GM18520 (cell line): ENCODE measurements around the gene OR6B1.
"Not testable (repeated sequence)": the region's sequence is repeated elsewhere in the genome, so short reads cannot be mapped to it uniquely, and the experiment has no call there.

Source experiments
- ATAC-seq: cut with Tn5 transposase; IDR thresholded peaks from one replicate; pipeline ENCODE4 v1.9.1; 2021; ENCODE audit not compliant: unreplicated experiment

Gene OR6B1

DNA sequence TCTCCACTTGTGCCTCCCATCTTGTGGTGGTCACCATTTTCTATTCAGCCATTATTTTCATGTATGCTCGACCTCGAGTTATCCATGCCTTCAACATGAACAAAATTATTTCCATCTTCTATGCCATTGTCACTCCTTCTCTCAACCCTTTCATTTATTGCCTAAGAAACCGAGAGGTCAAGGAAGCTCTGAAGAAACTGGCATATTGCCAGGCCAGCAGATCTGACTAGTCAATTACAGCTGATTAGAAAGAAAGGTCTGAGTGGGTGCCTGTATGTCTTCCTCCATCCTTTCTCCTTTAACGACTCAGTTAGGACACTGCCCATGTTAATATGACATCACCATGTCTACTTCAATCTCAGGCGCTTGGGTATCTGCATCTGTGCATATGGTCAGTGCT lies 4.6 kb downstream of the OR6B1 start:
- no peak for ATAC-seq

DNA sequence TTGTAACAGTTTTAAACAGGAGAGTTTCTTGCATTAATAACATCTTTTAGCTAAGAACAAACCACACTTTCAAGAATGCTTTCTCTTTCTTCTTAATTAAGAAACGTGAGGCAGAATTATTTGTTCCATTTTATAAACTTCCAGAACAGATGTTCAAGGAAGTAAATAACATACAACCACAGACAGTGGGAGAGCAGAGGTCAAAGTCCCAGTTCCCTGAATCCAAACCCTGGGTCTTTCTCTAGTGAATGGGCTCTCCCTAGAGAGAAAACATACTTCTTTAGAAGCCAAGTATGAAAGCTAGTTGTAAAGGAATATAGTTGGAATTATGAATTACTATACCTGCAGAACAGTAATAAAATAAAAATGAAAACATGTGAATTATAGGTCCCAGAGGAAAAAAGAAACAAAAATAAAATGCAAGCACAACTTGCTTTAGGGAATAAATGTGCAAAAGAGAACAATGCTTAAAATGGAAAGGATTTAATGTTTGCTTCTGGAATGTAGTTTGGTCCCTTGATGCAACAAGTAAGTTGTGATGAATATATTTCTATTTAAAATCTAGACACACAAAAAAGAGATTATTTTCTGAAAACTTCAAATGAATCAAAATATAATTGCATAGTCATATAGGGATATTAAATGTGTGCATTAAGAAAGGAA lies 6.0 kb downstream of the OR6B1 start:
- ATAC-seq, result no peak

DNA sequence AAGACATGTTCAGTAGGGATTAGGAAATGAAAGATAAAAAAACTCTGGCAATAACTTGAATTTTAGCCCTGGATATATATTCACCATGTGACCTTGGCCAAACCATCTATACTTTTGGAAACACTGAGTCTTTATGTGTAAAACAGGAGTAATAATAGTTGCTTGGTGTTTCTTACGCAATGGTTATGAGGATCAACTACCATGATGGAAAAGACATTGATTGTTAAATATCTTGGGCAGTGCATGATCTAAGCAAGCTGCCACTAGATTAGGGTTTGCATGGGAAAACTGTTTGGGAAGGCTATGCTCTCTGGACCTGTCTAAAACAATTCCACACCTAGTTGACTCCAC lies 6.5 kb downstream of the OR6B1 start:
- ATAC-seq, result no peak

DNA sequence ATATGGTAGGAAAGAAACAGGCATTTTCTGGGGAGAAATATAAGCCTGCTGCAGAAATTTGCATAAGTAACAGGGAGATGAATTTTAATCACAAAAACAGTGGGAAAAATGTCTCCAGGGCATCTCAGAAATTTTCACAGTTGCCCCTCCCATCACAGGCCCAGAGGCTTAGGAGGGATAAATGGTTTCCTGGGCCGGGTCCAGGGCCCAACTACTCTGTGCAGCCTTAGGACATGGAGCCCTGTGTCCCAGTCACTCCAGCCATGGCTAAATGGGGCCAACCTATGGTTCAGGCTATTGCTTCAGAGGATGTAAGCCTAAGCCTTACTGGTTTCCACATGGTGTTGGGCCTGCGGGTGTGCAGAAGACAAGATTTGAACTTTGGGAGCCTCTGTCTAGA lies 9.2 kb downstream of the OR6B1 start:
- no peak for ATAC-seq

DNA sequence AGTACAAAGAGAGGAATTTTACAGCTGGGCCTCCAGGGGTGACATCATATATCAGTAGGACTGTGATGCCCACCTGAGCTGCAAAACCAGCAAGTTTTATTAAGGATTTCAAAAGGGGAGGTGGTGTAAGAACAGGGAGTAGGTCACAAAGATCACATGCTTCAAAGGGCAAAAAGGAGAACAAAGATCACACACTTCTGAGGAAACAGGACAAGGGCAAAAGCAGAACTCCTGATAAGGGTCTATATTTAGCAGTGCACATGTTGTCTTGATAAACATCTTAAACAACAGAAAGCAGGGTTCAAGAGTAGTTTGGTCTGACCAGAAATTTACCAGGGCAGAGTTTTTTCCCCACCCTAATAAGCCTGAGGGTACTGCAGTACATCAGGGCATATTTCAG lies 9.9 kb downstream of the OR6B1 start:
- ATAC-seq, result not testable (repeated sequence)

DNA sequence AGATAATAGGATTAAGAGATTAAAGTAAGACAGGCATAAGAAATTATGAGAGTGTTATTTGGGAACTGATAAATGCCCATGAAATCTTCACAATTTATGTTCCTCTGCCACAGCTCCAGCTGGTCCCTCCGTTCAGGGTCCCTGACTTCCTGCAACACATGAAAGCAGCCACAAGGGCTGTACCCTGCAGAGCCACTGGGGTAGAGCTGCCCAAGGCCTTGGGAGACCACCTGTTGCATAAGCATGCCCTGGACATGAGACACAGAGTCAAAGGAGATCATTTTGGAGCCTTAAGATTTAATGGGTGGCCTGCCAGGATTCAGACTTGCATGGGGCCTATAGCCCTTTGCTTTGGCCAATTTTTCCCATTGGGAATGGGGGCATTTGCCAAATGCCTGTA lies 10.7 kb downstream of the OR6B1 start:
- not testable (repeated sequence) for ATAC-seq

DNA sequence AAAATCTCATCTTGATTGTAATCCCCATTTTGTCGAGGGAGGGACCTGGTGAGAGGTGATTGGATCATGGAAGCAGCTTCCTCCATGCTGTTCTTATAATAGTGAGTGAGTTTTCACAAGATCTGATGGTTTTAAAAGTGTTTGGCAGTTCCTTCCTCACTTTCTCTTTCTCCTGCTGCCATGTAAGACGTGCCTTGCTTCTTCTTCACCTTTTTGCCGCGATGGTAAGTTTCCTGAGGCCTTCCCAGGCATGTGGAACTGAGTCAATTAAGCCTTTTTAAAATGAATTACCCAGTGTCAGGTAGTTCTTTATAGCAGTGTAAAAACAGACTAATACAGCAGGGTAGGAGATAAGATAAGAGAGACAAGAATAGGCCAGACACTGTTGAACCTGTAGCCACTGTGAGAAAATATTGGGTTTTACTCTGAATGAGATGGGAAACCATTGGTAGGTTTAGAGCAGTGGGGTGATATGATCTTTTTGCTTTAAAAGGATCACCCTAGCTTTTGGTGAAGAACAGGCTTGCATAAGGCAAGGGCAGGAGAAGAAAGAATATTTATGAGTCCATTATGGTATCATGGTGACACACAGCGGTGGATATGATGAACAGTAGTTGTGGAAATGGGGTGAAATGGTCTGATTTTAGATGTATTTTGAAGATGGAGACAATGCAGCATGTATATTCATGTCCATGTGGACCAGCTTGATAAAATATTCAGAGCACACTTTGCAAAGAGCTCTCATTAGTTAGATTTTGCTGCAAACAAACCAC lies 11.5 kb downstream of the OR6B1 start:
- ATAC-seq, result no peak

DNA sequence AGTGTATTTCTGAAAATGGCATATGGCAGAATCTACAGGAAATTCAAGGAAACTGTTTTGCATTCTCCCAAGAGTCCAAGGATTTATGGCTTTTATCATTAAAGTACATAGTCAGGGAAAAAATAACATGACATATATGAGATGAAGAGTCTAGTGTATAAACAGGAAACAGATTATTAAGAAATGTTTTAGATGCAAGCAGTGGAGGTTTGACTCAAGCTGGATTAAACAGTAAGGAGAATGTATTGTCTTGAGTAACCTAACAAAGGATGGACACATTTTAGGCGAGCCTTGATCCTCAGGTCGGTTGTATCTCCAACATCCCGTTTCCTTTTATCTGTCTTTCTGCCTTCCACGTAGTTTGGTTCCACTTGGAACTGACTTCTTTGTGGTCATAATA lies 17.9 kb downstream of the OR6B1 start:
- no peak for ATAC-seq

DNA sequence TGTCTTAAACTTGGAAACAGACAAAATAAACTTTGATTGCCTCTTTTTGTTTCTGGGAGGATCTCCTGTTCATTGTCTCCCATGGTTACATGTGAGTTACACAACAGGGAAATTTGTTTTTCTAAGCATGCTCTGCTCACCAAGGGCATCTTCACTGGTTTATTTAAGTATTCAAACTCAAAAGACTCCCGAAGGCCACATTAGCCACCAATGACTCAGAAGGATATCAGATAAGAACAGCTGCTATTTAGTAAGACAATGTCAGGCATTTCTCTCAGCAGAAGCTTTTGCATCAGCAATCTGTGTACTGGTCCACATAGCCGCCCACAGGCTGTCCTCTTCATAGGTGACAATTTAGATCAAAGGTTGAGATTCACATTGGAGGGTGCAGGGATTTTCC lies 19.3 kb downstream of the OR6B1 start:
- ATAC-seq, result no peak

DNA sequence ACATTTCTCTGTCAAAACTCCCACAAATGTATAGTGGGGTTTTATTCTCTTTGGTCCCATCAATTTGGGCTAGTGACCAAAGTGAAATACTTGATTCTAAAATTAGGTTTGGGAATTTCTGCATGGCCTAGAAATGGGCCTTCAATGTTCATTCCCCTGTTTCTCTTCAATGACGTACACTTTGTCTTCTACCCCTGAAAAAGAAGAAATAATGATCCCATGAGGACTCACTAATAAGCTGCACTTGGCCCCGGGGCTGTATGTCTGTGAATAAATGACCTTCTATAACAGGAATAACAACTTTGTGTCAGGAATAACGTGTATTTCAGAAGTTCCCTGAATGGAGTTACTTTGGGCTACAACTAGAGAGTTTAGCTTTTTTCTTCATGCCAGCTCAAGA lies 20.2 kb downstream of the OR6B1 start:
- no peak for ATAC-seq

DNA sequence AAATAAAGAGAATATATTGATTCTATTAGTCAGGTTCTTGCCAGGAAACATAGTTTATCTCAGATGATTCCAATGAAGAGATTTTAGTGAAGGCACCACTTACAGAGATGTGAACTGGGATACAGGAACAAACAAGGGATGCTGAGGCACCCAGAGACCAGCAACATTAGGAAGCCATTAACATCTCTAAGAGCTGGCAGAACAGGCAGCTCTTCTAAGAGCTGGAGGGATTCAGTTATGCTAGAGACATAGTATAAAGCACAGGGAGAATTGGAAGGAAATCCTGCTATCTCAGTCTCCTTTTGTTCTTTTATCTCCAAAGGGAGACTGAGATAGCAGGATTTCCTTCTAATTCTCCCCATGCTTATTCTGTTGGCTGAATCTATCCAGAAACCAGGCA lies 22.0 kb downstream of the OR6B1 start:
- ATAC-seq, result no peak

DNA sequence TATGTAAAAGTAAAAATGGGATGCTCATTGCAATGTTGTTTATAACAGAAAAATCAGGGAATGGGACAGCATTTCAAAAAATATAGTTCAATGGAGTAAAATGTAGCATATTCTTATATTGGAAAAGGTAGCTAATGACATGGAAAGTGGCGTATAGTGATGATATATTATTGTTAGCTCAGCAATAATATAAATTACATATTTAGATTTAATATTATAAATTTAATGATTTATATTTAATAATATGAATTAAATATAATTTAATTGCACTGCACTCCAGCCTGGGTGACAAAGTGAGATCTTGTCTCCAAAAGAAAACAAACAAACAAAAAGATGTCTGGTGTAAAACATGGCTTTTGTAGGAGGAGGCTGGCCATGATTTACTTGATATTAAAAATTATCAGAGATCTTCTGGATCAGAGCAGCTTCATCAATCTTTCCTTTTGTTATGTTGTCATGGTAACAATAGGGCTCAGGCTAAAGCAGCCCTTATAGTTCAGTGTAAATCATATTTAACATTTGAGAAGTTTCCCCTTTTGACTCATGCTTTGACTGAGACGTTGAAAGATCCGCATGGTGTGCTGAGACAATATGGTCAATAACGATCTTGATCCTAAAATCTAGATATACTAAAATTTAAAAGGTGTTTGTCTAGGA lies 23.2 kb downstream of the OR6B1 start:
- ATAC-seq, result no peak

DNA sequence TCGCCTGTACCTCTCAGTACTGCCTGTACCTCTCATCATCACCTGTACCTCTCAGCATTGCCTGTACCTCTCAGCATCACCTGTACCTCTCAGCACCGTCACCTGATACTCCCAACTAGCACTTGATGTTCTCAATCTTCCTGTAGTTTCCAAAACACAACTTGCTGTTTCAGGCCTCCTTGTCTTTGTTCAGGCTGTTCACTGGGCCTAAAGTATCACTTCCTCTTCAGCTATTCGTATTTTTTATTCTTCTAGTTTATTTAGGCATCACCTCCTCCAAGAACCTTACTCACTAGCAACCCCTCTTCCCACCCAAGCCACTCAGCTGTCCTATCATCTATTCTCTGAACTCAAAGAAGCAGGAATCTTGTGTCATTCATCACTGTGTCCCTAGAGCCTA lies 24.1 kb downstream of the OR6B1 start:
- ATAC-seq, result no peak

DNA sequence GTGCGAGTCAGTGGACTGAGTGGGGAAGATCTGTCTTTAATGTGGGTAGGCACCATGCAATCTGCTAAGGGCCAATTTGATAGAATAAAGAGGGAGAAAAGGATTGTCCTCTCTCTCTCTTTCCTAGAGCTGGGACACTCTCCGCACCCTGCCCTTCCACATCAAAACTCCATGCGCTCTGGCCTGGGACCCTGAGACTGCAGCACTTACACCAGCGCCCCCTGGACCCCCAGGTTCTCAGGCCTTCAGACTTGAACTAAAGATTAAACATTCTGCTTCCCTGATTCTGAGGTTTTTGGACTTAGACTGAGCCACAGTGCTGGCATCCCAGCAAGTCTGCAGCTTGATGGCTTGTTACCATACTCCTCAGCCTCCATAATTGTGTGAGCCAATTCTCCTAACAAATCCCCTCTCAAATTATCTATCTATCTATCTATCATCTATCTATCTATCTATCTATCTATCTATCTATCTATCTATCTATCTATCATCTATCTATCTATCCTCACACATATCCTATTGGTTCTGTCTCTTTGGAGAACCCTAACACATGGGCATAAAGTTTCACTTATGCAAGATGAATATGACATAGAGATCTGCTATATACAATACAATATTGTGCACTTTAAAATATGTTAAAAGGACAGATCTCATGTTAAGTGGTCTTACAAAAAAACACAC lies 26.2 kb downstream of the OR6B1 start:
- ATAC-seq, result no peak

DNA sequence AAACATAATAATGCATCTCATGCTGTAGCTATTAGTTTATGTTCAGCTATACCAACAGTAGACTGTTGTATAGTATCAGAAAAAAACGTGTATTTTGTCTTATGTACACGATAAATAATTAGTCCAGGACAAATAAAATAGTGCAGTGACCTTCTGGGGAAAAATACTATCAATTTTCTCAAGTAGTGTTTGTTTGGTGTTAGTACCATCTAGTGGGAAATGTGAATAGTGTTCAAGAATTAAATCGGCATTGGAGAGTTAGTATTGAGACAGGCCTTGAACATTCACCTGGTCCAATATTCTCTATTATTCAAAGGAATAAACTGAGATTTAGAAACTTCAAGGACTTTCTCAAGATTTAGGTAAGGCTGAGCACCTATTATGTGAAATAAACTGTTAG lies 26.9 kb downstream of the OR6B1 start:
- no peak for ATAC-seq

DNA sequence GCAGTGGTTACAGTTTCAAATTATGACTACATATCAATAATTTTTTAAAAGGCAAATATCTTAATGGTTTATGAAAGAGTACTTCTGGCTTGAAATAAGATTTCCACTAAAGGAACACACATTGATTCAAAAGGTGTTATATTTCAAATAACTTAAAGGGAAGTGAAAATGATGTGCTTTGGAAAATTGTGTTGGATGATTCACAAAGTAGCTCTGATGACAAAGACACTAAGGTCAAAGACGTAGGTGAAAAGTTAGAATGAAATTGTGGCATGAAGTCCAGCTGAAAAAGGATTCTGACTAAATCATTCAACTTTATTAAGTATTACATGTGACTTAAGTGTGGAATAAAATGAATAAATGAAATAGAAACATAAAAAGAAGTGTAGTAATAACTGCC lies 27.9 kb downstream of the OR6B1 start:
- no peak for ATAC-seq

DNA sequence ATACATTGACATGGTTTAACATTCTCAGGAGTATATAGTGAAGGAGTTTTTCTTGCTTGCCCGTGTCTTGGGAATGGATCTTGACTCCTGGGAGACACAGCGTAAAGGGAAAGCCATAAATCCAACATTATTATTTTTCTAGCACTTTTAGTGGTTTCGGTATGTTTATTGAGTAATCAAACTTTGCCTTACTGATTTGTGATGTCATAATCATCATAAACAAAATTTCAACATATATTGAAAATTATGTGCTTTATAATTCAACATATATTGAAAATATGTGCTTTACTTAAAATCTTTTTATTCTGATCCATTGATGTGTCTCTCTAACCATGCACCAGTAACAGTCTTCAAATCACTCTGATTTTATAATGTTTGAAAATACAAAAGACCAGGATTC lies 28.4 kb downstream of the OR6B1 start:
- no peak for ATAC-seq

DNA sequence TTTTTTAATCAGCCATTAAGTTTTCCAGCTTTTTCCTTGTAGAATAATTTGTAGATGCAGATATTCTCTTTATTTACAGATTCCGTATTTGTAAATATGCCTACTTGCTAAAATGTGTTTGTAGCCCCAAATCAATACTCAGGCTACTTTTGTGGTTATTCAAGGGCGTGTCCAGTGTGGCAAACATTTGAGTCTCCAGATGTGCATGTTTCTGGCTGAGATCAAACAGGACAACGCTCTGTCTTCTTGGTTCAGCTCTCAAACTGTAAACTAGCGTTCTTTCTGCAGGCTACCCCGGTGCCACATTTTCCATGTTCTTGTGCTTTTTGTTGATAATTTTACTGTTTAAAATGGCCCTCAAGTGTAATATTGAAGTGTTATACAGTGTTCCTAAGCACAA lies 32.4 kb downstream of the OR6B1 start:
- ATAC-seq, result no peak

DNA sequence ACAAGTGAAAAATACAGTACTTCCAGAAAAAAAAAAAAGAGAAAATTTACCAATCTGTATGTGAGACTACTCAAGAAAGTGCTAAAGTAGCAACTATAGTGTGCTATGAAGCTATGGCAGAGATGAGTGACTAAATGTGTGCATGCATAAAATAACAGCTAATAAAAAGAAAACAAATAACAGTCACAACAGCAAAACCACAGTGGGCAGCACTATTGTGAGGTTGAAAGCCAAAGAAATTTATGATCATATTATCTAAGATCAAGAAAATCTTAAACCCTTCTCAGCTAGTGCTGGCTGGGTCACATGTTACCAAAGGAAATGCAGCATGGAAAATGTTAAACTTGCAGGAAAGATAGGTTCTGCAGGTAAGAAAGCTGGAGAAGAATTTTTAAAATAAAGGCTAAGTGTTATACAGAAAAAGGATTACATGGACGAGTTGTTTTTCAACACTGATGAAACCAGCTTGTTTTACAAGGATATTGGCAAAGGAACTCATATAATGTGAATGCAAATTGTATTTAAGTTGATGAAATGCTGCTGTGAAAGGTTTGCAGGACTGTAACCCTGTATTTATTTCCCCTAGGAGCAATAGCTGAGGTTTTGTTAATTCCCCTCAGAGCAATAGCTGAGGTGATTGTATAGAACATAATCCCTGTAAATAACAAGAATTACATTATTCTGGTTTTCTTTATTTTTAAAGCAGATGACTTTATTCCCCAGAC lies 33.0 kb downstream of the OR6B1 start:
- ATAC-seq, result no peak

DNA sequence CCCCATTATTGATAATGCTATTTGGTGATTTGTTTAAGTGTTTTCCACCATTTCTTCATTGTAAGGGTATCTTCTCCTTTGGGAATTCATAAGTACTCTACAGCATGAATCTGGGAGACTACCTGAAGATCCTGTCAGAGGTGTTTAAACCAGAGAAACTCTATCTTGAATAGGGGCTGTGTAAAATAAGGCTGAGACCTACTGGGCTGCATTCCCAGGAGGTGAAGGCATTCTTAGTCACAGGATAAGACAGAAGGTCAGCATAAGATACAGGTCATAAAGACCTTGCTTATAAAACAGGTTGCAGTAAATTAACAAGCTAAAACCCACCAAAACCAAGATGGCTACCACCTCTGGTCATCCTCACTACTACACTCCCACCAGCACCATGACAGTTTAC lies 35.3 kb downstream of the OR6B1 start:
- ATAC-seq, result no peak

DNA sequence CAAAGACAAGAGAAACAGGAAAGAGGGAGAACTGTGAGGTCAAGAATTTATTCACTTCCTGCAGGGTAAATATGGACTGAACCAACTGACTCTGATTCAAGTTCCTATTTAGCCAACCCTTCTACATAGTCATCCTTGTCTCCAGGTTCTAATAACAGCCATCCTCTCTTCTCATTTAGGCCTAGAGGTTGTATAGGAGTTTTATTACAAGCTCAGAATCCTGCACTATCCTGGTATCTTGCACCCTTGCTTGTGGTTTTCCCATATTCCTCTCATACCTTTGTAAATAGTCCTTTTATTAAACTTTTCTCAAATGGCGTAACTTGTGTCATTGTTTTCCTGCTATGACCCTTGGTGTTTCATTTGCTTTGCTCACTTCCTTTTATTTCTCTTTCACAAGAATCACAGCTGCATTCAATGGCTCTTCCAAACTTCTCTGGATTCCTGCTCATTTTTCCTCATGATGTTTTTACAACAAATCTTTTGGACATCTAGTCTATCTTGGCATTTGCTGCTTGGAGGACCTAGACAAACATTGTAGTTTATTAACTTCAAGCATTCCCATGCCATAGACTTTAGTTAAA lies 36.3 kb downstream of the OR6B1 start:
- ATAC-seq, result no peak
